ENCODE results near the gene FAM168B.

FAM168B gene

DNA sequence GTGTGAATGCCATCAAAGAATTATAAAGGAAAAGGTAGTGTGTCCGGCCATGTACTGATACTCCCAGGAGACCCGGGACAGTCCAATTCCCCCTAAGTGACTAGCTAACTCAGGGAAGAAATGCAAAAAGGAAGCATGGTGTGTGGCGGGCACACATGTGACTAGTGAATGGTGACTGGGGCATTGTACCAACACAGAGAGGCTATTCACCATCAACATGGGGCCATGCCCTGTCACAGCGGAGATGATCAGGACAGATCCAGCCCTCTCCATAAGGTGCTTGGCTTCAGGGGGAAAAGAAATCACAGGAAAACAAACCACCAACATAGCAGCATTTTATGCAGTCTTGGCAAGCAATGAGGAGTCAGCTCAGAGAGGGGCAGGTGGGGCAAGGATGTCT lies 34.3 kb downstream of the FAM168B start:
- no peak for TF ChIP-seq ZFX (IDR thresholded peaks at IDR 0.05)
- TF ChIP-seq, protein P1, sequence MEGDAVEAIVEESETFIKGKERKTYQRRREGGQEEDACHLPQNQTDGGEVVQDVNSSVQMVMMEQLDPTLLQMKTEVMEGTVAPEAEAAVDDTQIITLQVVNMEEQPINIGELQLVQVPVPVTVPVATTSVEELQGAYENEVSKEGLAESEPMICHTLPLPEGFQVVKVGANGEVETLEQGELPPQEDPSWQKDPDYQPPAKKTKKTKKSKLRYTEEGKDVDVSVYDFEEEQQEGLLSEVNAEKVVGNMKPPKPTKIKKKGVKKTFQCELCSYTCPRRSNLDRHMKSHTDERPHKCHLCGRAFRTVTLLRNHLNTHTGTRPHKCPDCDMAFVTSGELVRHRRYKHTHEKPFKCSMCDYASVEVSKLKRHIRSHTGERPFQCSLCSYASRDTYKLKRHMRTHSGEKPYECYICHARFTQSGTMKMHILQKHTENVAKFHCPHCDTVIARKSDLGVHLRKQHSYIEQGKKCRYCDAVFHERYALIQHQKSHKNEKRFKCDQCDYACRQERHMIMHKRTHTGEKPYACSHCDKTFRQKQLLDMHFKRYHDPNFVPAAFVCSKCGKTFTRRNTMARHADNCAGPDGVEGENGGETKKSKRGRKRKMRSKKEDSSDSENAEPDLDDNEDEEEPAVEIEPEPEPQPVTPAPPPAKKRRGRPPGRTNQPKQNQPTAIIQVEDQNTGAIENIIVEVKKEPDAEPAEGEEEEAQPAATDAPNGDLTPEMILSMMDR (conservative IDR thresholded peaks at IDR 0.05) = no peak
- H3K27ac ChIP-seq = no peak overlapping the region

DNA sequence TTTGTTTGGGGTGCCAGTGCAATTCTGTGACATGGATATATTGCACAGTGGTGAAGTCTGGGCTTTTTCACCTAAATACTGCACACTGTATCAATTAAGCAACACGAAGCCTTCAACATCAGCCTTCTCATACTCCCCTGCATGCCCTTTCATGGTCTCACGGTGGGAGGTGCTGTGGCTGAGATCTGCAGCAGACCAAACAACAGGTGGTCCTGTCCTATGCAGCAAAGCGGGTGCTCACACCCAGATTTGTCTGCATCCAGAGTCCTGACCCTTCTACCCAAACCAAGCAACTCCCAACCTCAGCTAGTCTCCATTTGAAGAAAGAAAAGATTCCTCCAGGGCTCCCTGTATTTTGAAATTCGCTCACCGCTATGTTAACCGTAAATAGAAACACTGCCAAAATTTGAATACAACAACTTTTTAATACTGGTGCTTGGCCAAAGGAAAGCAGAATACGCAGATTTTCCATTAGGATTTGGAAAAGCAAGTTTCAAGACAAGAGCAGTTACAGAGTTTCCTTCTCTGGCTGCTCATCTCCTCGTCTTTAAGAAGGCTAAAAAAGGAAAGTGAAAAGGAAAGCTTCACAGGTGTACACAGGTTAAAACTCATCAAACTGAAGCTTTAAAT lies 34.9 kb downstream of the FAM168B start:
- no peak overlapping the region for H3K27ac ChIP-seq
- TF ChIP-seq, protein P1 (conservative IDR thresholded peaks at IDR 0.05) = no peak
- no peak for TF ChIP-seq ZFX (IDR thresholded peaks at IDR 0.05)

DNA sequence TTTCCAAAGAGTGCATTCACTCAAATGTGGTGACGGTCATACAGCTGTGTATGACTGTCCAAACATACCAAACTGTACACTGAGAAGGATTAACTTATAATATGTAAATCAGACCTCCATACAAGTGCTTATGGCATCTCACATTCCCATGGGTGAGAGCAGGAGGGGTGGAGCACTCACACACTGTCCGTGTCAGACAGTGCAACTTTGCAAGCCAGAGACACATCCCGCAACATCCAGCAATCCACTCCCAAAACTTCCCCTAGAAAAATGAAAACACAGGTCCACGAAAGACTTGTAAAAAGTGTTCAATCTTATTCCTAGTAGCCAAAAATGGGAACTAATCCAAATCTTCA lies 36.4 kb downstream of the FAM168B start:
- no peak overlapping the region for H3K27ac ChIP-seq
- TF ChIP-seq, protein P1 (conservative IDR thresholded peaks at IDR 0.05) = no peak
- no peak for TF ChIP-seq ZFX (IDR thresholded peaks at IDR 0.05)

DNA sequence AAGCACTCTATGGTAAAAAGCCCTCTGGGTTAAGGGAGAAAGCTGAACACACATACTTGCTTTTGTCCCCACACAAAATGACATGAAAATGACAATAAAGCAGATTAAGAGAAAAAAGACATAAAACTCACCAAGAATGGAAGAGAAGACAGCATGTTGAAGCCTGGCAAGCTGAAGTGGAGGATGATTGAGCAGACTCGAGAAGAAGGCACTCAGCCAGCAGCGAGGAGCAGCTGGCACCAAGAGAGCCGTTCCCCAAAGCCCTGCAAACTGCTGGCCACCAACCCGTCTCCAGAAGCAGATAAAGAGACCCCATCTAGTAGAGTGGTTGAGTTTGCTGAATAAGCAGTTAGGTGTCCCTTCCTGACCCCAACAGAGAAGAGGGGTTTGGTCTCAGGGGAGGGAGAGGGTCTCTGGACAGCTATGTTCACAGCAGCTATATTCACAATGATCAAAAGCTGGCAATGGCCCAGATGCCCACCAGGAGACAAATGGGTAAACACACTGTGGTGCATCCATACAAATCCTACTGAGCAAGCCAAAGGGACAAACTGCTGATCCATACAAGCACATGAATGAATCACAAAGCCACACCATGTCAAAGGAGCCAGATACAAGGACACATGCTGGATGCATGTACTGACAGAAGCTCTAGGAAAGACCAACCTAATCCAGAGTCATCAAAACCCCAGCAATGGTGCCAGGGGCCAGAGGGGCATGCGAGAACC lies 36.9 kb downstream of the FAM168B start:
- TF ChIP-seq, protein P1 (conservative IDR thresholded peaks at IDR 0.05) = no peak
- no peak for TF ChIP-seq ZFX (IDR thresholded peaks at IDR 0.05)
- no peak overlapping the region for H3K27ac ChIP-seq

DNA sequence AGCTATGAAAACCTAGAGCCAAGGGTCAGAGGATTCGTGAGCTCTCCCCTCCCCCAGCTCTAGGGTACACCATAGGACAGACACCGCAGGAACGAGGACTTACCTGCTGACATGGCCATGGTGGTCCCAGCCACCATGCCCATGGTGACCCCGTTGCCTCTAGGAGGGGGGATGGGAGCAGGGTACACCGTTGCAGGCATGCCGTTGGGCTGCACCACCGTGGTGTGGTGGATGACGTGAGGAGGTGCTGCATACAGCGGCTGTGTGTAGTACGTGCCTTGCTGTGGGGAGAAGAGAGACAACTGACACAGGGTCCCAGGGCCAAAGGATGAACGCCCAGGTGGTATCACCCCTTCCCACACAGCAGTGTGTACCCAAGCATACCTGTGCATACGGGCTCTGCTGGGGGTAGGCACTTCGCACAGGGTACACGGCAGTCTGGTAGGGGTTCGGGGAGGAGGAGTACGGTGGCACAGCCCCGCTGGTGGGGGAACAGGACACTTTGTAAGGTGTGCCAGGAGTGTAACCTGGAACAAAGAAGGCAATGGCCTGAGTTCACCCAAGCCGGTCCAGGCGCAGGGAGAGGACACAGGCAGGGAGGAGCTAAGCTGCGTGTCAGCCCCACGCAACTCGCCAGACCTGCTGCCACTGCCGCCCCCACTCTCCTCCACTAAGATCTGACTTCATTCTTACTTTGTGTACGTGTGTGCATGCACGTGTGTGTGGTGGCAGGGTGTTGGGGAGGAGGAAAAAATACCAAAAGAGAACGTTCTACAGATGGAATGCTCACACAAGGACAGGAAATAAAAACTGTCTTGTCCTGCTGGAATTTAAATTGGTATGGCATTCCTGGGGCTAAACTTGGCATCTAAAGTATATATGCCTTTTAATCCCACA lies 37.8 kb downstream of the FAM168B start:
- TF ChIP-seq, protein P1 (conservative IDR thresholded peaks at IDR 0.05) = no peak
- no peak for TF ChIP-seq ZFX (IDR thresholded peaks at IDR 0.05)
- no peak overlapping the region for H3K27ac ChIP-seq

DNA sequence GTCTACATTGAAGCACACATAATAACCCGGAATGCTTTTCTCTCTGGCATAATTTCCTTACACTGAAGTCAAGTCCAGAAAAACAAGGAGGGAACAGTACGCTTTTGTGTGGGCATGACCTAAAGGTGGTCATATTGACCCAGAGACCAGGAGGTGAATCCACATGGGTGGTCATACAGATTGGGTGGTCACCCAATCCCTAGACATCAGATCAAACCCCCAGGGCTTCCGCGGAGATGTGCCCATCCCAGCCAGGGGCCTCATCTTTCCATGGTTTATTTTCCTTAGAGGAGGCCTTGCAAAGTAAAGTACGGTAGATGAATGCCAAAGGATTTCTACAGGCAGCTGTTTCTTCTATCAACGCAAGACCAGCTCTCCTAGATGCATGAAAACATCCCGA lies 38.8 kb downstream of the FAM168B start:
- no peak for TF ChIP-seq ZFX (IDR thresholded peaks at IDR 0.05)
- TF ChIP-seq, protein P1 (conservative IDR thresholded peaks at IDR 0.05) = no peak
- no peak overlapping the region for H3K27ac ChIP-seq
